GM12801 (cell line): ENCODE measurements around the gene CORO2A.

Experiments
- TF ChIP-seq, protein P1 (sequence below): IDR thresholded peaks from one replicate; pipeline ENCODE4 v1.5.1; 2011; ENCODE audit warnings: control low read depth; ENCODE audit not compliant: insufficient read length; ENCODE audit errors: extremely low read depth

The CORO2A gene

GRCh38 chr9:98192503-98193335, at the start of gene CORO2A:
Gene CORO2A (minus strand): TSS chr9:98192637. CDS start chr9:98157660, 34,977 bp downstream.
- TF ChIP-seq, protein P1, sequence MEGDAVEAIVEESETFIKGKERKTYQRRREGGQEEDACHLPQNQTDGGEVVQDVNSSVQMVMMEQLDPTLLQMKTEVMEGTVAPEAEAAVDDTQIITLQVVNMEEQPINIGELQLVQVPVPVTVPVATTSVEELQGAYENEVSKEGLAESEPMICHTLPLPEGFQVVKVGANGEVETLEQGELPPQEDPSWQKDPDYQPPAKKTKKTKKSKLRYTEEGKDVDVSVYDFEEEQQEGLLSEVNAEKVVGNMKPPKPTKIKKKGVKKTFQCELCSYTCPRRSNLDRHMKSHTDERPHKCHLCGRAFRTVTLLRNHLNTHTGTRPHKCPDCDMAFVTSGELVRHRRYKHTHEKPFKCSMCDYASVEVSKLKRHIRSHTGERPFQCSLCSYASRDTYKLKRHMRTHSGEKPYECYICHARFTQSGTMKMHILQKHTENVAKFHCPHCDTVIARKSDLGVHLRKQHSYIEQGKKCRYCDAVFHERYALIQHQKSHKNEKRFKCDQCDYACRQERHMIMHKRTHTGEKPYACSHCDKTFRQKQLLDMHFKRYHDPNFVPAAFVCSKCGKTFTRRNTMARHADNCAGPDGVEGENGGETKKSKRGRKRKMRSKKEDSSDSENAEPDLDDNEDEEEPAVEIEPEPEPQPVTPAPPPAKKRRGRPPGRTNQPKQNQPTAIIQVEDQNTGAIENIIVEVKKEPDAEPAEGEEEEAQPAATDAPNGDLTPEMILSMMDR: no peak

GRCh38 chr9:98241357-98242300, 49.2 kb upstream of the CORO2A start:
- TF ChIP-seq, protein P1: no peak

GRCh38 chr9:98240475-98240874, 48.0 kb upstream of the CORO2A start:
- TF ChIP-seq, protein P1: no peak

DNA sequence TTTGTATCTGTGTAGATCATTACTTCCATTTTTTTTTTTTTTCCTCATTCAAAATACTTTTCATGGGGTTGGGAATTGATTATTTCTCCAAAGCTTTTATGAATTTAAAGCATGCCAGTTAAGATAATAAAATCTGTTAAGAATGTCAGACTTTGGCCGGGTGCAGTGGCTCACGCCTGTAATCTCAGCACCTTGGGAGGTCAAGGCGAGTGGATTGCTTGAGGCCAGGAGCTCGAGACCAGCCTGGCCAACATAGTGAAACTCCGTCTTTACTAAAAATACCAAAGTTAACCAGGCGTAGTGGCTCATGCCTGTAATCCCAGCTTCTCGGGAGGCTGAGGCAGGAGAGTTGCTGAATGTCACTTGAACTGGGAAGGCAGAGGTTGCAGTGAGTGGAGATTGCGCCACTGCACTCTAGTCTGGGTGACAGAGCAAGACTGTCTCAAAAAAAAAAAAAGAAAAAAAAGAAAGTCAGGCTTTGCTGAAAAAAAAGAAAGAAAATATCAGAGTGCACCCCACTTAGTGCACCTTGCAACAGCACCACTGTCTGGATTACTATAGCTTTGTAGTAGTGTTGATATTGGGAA, 44.6 kb upstream of the CORO2A start:
- TF ChIP-seq, protein P1: no peak

- TF ChIP-seq, protein P1: no peak
Observed at GRCh38 chr9:98235126-98235525, 42.7 kb upstream of the CORO2A start.

DNA sequence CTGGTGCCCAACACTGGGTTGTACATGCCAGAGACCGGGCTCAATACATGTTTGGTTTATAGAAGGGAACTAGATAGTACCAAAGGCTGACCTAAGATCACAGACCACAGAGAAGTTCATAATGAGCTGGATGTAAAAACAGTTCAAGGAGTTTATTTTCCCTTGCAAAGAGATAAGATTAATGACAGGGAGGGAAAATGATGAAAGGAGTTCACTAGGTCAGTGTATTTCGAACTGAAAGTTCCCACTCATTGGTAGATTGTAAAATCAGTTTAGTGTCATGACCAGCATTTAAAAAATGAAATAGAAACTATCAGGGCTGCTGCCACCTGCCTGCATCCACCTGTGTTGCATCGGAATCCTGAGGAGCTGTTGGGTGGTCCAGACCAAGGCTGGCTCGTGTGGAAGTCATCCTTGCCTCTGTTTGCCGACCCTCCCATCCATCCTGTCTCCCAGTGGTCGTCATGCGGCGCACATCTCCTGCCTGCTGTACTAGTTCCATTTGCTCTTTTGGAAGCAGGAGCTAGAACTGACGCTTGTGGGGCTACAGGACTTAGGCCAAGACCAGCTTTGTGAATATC, 41.9 kb upstream of the CORO2A start:
- TF ChIP-seq, protein P1: no peak
